ENCODE data around the gene TPK1. TPM values are rescaled to one million over a fixed set of nuclear protein-coding genes. Genes with fewer than 3 reads are reported as not detected.

The TPK1 gene
- total RNA-seq, 1 donor from 2014 or later, result 2.2 TPM

DNA sequence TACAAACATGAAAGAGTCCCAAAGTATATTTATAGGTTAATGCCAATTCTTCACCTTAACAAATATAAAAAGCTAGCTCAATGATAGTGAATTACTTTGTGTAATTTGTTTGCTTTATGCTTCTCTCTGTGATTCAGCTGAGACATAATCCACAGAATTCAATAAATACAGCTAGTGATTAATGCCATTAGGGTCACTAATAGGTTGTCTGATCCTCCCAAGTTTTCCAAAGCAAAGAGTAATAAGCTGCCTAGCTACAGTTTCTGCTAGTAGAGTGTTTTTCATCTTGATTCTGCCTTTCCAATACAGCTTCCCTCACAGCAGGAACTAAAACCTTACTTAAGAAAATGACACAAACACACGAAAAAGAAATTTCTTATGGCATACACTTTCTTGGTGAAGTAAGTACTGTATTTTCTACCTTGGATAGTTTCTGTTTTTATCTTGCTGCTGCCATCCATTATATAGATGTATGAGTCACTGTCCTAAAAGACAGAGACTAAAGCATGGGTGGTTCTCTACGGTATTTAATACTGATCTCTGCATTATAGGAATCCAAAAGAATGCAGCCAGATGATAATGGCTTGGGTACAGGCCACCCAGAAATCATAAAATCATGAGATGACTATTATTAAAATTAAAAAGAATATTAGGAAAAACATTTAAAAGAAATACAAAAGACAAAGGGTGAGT is 170.0 kb downstream of the TPK1 start:
- no peak for FAIRE-seq

DNA sequence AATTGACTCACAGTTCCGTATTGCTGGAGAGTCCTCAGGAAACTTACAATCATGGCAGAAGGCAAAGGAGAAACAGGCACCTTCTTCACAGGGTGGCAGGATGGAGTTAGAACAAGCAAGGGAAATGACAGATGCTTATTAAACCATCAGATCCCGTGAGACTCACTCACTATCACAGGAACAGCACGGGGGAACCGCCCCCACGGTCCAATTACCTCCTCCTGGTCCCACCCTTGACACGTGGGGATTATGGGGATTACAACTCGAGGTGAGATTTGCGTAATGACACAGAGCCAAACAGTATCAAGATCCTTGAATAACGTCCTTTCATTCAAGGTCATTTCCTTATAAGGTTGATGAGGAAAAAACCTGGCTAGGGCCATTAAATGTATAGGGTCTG is 176.6 kb downstream of the TPK1 start:
- no peak overlapping the region for H3K4me3 Mint-ChIP-seq (ENCODE audit: unreplicated experiment)
- H3K27ac ChIP-seq (ENCODE audit: low read depth, low read length), result no peak overlapping the region
- H3K4me3 ChIP-seq (ENCODE audit: insufficient read depth, low read depth, low read length), result no peak overlapping the region
- H3K4me2 ChIP-seq (ENCODE audit: low read length), result no peak overlapping the region
- H3K9me3 Mint-ChIP-seq (ENCODE audit: unreplicated experiment), result no peaks in the 10 kb centered on the region
- FAIRE-seq, result no peak
- H3K9me3 ChIP-seq (ENCODE audit: insufficient read depth, low read depth, low read length), result no peaks in the 10 kb centered on the region
- no peaks in the 10 kb centered on the region for H3K27me3 Mint-ChIP-seq (ENCODE audit: low read depth, unreplicated experiment)
- no peak overlapping the region for H2AFZ ChIP-seq (ENCODE audit: low read depth, low read length)
- no peaks in the 10 kb centered on the region for H3K36me3 Mint-ChIP-seq (ENCODE audit: low read depth, unreplicated experiment)
- H3K4me1 ChIP-seq (ENCODE audit: insufficient read depth, low read length), result no peaks in the 10 kb centered on the region
- H3K27me3 ChIP-seq (ENCODE audit: insufficient read depth, low read length), result no peaks in the 10 kb centered on the region
- no peak overlapping the region for H3K9ac ChIP-seq (ENCODE audit: low read length)
- DNase-seq (ENCODE audit: low read depth), result no peak
- H3K4me1 Mint-ChIP-seq (ENCODE audit: low read depth, unreplicated experiment), result peaks cover 1% of the 10 kb centered on the region
- H4K20me1 ChIP-seq (ENCODE audit: insufficient read depth, low read length), result no peaks in the 10 kb centered on the region
- H3K36me3 ChIP-seq (ENCODE audit: insufficient read depth, low read length), result no peaks in the 10 kb centered on the region
- H3K79me2 ChIP-seq (ENCODE audit: insufficient read depth, low read length), result no peaks in the 10 kb centered on the region
- no peak overlapping the region for H3K27ac Mint-ChIP-seq (ENCODE audit: unreplicated experiment)
- TF ChIP-seq EZH2 (IDR thresholded peaks at IDR 0.05; ENCODE audit: insufficient read depth, low read length), result no peak
- TF ChIP-seq, protein P1, sequence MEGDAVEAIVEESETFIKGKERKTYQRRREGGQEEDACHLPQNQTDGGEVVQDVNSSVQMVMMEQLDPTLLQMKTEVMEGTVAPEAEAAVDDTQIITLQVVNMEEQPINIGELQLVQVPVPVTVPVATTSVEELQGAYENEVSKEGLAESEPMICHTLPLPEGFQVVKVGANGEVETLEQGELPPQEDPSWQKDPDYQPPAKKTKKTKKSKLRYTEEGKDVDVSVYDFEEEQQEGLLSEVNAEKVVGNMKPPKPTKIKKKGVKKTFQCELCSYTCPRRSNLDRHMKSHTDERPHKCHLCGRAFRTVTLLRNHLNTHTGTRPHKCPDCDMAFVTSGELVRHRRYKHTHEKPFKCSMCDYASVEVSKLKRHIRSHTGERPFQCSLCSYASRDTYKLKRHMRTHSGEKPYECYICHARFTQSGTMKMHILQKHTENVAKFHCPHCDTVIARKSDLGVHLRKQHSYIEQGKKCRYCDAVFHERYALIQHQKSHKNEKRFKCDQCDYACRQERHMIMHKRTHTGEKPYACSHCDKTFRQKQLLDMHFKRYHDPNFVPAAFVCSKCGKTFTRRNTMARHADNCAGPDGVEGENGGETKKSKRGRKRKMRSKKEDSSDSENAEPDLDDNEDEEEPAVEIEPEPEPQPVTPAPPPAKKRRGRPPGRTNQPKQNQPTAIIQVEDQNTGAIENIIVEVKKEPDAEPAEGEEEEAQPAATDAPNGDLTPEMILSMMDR (IDR thresholded peaks at IDR 0.05; ENCODE audit: insufficient read depth, low read depth, low read length), result no peak

More for the DNA sequence above, 170.0 kb downstream of the TPK1 start:
- H3K4me1 Mint-ChIP-seq (ENCODE audit: low read depth, unreplicated experiment), result no peaks in the 10 kb centered on the region
- no peaks in the 10 kb centered on the region for H3K36me3 Mint-ChIP-seq (ENCODE audit: low read depth, unreplicated experiment)
- Histone ChIP-seq H3K9ac (ENCODE audit: low read length) (no peak overlapping the region), H3K79me2 (ENCODE audit: insufficient read depth, low read length) (no peaks in the 10 kb centered on the region), H3K4me3 (ENCODE audit: insufficient read depth, low read depth, low read length) (no peak overlapping the region), H3K4me2 (ENCODE audit: low read length) (no peak overlapping the region), H3K9me3 (ENCODE audit: insufficient read depth, low read depth, low read length) (no peaks in the 10 kb centered on the region), H3K27me3 (ENCODE audit: insufficient read depth, low read length) (no peaks in the 10 kb centered on the region), H2AFZ (ENCODE audit: low read depth, low read length) (no peak overlapping the region), H3K4me1 (ENCODE audit: insufficient read depth, low read length) (no peaks in the 10 kb centered on the region), H3K27ac (ENCODE audit: low read depth, low read length) (no peak overlapping the region), H3K36me3 (ENCODE audit: insufficient read depth, low read length) (no peaks in the 10 kb centered on the region), H4K20me1 (ENCODE audit: insufficient read depth, low read length) (no peaks in the 10 kb centered on the region)
- peaks cover 3% of the 10 kb centered on the region for H3K9me3 Mint-ChIP-seq (ENCODE audit: unreplicated experiment)
- H3K4me3 Mint-ChIP-seq (ENCODE audit: unreplicated experiment), result no peak overlapping the region
- no peak for DNase-seq (ENCODE audit: low read depth)
- TF ChIP-seq, protein P1 (IDR thresholded peaks at IDR 0.05; ENCODE audit: insufficient read depth, low read depth, low read length), result no peak
- TF ChIP-seq EZH2 (IDR thresholded peaks at IDR 0.05; ENCODE audit: insufficient read depth, low read length), result no peak
- H3K27ac Mint-ChIP-seq (ENCODE audit: unreplicated experiment), result no peak overlapping the region
- H3K27me3 Mint-ChIP-seq (ENCODE audit: low read depth, unreplicated experiment), result no peaks in the 10 kb centered on the region

DNA sequence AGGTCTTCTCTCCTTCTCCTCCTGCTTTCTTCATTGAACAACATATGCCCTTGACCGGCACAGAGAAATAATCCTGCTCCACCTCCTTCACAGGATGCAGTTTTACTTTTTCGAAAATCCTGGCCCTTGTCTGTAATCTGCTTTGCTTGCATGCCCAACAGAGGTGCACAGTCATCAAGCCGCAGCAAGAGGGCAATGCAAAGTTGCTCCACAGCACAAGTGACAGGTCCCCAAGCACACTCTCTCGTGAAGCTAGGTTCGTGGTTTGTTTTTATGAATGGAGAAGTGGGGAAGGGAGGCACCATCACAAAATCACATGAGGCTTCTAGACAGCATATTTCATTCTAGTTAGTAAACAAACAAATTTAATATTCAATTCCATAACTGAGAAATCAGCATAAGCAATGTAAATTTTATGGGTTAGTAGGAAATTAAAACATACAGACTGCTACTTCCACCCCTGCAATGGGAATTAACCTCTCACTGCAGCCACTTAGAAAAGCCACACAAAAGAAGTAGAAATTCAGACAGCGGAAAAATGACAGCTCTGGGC is 178.8 kb downstream of the TPK1 start:
- H3K9ac ChIP-seq (ENCODE audit: low read length), result no peak overlapping the region
- Mint-ChIP-seq H3K4me3 (ENCODE audit: unreplicated experiment) (no peak overlapping the region), H3K27ac (ENCODE audit: unreplicated experiment) (no peak overlapping the region), H3K36me3 (ENCODE audit: low read depth, unreplicated experiment) (no peaks in the 10 kb centered on the region), H3K27me3 (ENCODE audit: low read depth, unreplicated experiment) (no peaks in the 10 kb centered on the region), H3K9me3 (ENCODE audit: unreplicated experiment) (no peaks in the 10 kb centered on the region), H3K4me1 (ENCODE audit: low read depth, unreplicated experiment) (peaks cover 1% of the 10 kb centered on the region)
- H3K36me3 ChIP-seq (ENCODE audit: insufficient read depth, low read length), result no peaks in the 10 kb centered on the region
- no peak overlapping the region for H2AFZ ChIP-seq (ENCODE audit: low read depth, low read length)
- H3K4me1 ChIP-seq (ENCODE audit: insufficient read depth, low read length), result no peaks in the 10 kb centered on the region
- H3K27me3 ChIP-seq (ENCODE audit: insufficient read depth, low read length), result no peaks in the 10 kb centered on the region
- no peaks in the 10 kb centered on the region for H3K79me2 ChIP-seq (ENCODE audit: insufficient read depth, low read length)
- H4K20me1 ChIP-seq (ENCODE audit: insufficient read depth, low read length), result no peaks in the 10 kb centered on the region
- no peak overlapping the region for H3K4me3 ChIP-seq (ENCODE audit: insufficient read depth, low read depth, low read length)
- no peak for TF ChIP-seq EZH2 (IDR thresholded peaks at IDR 0.05; ENCODE audit: insufficient read depth, low read length)
- TF ChIP-seq, protein P1 (IDR thresholded peaks at IDR 0.05; ENCODE audit: insufficient read depth, low read depth, low read length), result no peak
- DNase-seq (ENCODE audit: low read depth), result no peak
- no peak overlapping the region for H3K27ac ChIP-seq (ENCODE audit: low read depth, low read length)
- no peaks in the 10 kb centered on the region for H3K9me3 ChIP-seq (ENCODE audit: insufficient read depth, low read depth, low read length)
- no peak overlapping the region for H3K4me2 ChIP-seq (ENCODE audit: low read length)
- FAIRE-seq, result no peak

Data from astrocyte (in vitro differentiated cells and primary cell).